ENCODE data around the gene STUB1. TPM values are rescaled to one million over a fixed set of nuclear protein-coding genes. Genes with fewer than 3 reads are reported as not detected.

The STUB1 gene
- total and polyA plus RNA-seq, 2 of the 8 experiments (the other 6 are each of a cell fraction or from before 2014, with no cell fraction given), result 89.9 to 103 TPM

DNA sequence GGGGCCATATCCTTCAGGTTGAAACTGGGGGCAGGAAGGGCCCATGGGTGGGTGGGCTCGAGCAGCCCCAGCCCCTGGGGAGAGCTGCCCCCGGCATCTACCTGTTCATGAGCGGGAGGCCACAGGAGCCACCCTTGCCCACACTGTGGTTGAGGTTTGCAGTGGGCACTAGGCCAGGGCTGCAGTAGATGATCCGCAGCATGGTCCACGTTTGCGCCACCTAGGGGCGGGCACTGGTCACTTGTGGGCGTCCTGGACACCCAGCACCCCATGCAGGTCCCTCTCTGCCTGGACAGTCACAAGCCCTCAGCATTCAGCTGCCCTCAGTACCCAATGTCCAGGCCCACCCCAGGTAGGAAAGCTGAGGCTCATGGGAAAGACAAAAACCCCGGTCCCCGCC is 5.8 kb downstream of the STUB1 start:
- Histone ChIP-seq H2BK12ac (ENCODE audit: low read depth, low read length) (no peak overlapping the region), H2AFZ (ENCODE audit: low read length) (no peak overlapping the region), H3K4me1 (replicated peaks in 1 of 4; ENCODE audit: control insufficient read depth in 3 of 4, insufficient read depth in 4 of 4, low read length in 3 of 4) (peaks cover 0 to 21% (median 15%) of the 10 kb centered on the region in 4 experiments; a peak in 5 of 7 replicates), H3K14ac (ENCODE audit: insufficient read length) (no peak overlapping the region), H3K18ac (ENCODE audit: extremely low read depth, low read length) (no peak overlapping the region), H3K4me3 (ENCODE audit: extremely low read depth in 1 of 4, insufficient read depth in 2 of 4, low read depth in 3 of 4, low read length in 4 of 4) (no peak overlapping the region), H3K9ac (replicated peaks in 1 of 4; ENCODE audit: extremely low read depth in 1 of 4, low read depth in 3 of 4, low read length in 3 of 4) (no peak overlapping the region), H3K23ac (ENCODE audit: insufficient read length) (no peak overlapping the region), H2BK5ac (ENCODE audit: low read depth, low read length) (no peak overlapping the region), H2BK15ac (ENCODE audit: low read length) (no peak overlapping the region), H3K4me2 (ENCODE audit: insufficient read depth in 1 of 2, low read depth in 2 of 2, low read length in 2 of 2) (no peak overlapping the region), H3K79me2 (ENCODE audit: control insufficient read depth in 1 of 2, insufficient read depth in 2 of 2, low read length in 2 of 2) (peaks cover 0 to 11% of the 10 kb centered on the region in 2 experiments; a peak in 1 of 4 replicates), H3K27ac (ENCODE audit: low read depth, low read length) (no peak overlapping the region), H4K5ac (ENCODE audit: insufficient read length, low read depth, low read length) (no peak overlapping the region), H2AK5ac (ENCODE audit: low read depth, low read length) (no peak overlapping the region), H3K9me3 (ENCODE audit: insufficient read depth in 2 of 2, low read depth in 1 of 2, low read length in 1 of 2) (no peaks in the 10 kb centered on the region), H4K8ac (ENCODE audit: extremely low read depth, insufficient read depth, low read length) (no peak overlapping the region), H3K23me2 (ENCODE audit: low read depth, low read length) (peaks cover 15% of the 10 kb centered on the region), H4K91ac (replicated peaks; ENCODE audit: insufficient read length, low read length) (no peak overlapping the region), H2BK120ac (replicated peaks; ENCODE audit: low read depth, low read length) (no peak overlapping the region), H2BK20ac (ENCODE audit: low read length) (no peak overlapping the region), H3K27me3 (replicated peaks in 1 of 4; ENCODE audit: control insufficient read depth in 3 of 4, extremely low read depth in 1 of 4, insufficient read depth in 3 of 4, low read length in 3 of 4) (peaks cover 0 to 2% (median under 1%) of the 10 kb centered on the region in 4 experiments; a peak in 1 of 7 replicates), H3K36me3 (ENCODE audit: control insufficient read depth in 2 of 4, insufficient read depth in 4 of 4, low read length in 3 of 4) (peaks cover 4 to 28% (median 15%) of the 10 kb centered on the region in 4 experiments; a peak in 7 of 8 replicates), H3K4ac (replicated peaks; ENCODE audit: insufficient read length, low read depth, low read length) (no peak overlapping the region), H4K20me1 (replicated peaks in 1 of 2; ENCODE audit: control insufficient read depth in 1 of 2, insufficient read depth in 2 of 2, low read length in 2 of 2) (peaks cover 4 to 33% of the 10 kb centered on the region in 2 experiments), H3K79me1 (ENCODE audit: low read depth, low read length) (peaks cover 10% of the 10 kb centered on the region), H3K56ac (replicated peaks; ENCODE audit: insufficient read length, low read depth, low read length) (no peak overlapping the region)
- WGBS, 2 experiments (ENCODE audit: extremely low coverage in 1 of 2, insufficient coverage in 1 of 2, insufficient read length in 1 of 2, insufficient replicate concordance in 2 of 2, low coverage in 1 of 2, low lambda C conversion rate in 2 of 2, missing lambda C conversion rate in 1 of 2), result 84% methylated on average over 10 of the region's 10 CpGs; no CpG with 5 or more reads in 1 of the 2 experiments
- DNase-seq (ENCODE audit: low read depth in 1 of 2, low spot score in 2 of 2), result peak in 1 of 2 experiments; percentile 78
- ChIA-PET POLR2A (ENCODE audit: partially characterized antibody) (interaction anchor here (0.8 to 2.5 kb wide), 10 partner anchors 10 to 98 kb away, joined by 3 to 6 read pairs (median 4); partner anchors contain the start of genes RHBDL1 and RHOT2), CTCF (ENCODE audit: partially characterized antibody) (interaction anchor here (0.6 to 6.0 kb wide), 18 partner anchors 10 to 315 kb away, joined by 3 to 75 read pairs (median 3); partner anchors contain the start of genes FBXL16, RHBDL1, RHOT2 and WDR90)
- no peak for FAIRE-seq
- TF ChIP-seq USF2 (IDR thresholded peaks at IDR 0.05; ENCODE audit: low read length), result no peak
- TF ChIP-seq SAP30 (IDR thresholded peaks at IDR 0.05; ENCODE audit: insufficient read depth, insufficient replicate concordance, low read length), result no peak
- TF ChIP-seq TBP (IDR thresholded peaks at IDR 0.05; ENCODE audit: low read depth, low read length), result no peak
- no peak for TF ChIP-seq ZNF274 (IDR thresholded peaks at IDR 0.05; ENCODE audit: borderline replicate concordance, extremely low read depth, low read length)
- TF ChIP-seq YY1 (IDR thresholded peaks at IDR 0.05; ENCODE audit: low read depth, low read length), result no peak
- 0 out of 2 replicates have a peak, but pooled peaks have one; percentile 48 for TF ChIP-seq EGR1 (IDR thresholded peaks at IDR 0.05; ENCODE audit: borderline replicate concordance, low read depth, low read length)
- TF ChIP-seq EP300 (IDR thresholded peaks at IDR 0.05; ENCODE audit: borderline replicate concordance in 1 of 2, low read depth in 2 of 2, low read length in 2 of 2), result no peak
- TF ChIP-seq, protein P1, sequence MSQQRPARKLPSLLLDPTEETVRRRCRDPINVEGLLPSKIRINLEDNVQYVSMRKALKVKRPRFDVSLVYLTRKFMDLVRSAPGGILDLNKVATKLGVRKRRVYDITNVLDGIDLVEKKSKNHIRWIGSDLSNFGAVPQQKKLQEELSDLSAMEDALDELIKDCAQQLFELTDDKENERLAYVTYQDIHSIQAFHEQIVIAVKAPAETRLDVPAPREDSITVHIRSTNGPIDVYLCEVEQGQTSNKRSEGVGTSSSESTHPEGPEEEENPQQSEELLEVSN (IDR thresholded peaks at IDR 0.05), result no peak
- no peak for TF ChIP-seq SP1 (IDR thresholded peaks at IDR 0.05; ENCODE audit: low read depth, low read length)
